Ovary (tissue), 9 donors: Measurements from ENCODE around the gene GP9. TPM values are rescaled to one million over a fixed set of nuclear protein-coding genes. Genes with fewer than 3 reads are reported as not detected.
A peak's percentile ranks its signal among the peaks of the same experiment; 100 is the strongest.

ENCODE experiments used
- DNase-seq, 5 donors: peaks; one replicate each; pipeline ENCODE4 v3.0.0-alpha.2; 2019 to 2020
- H3K27ac ChIP-seq, 2 donors: fragments of 200-600 bp; one replicate each; pipeline versions ENCODE4 v1.5.1 to v1.8.0; 2019 to 2022
- H3K27me3 ChIP-seq: fragments of 200-600 bp; one replicate; pipeline ENCODE4 v1.8.0; 2022
- H3K36me3 ChIP-seq: fragments of 200-600 bp; sonication (generic); one replicate; pipeline ENCODE4 v1.5.1; 2019
- H3K4me1 ChIP-seq: one replicate; pipeline ENCODE4 v1.8.1; 2013; ENCODE audit warnings: mild to moderate bottlenecking, moderate library complexity; ENCODE audit not compliant: insufficient read depth
- H3K4me3 ChIP-seq: fragments of 200-600 bp; sonication (generic); one replicate; pipeline ENCODE4 v1.5.1; 2017
- H3K9me3 ChIP-seq, 2 donors: fragments of 200-600 bp in 1 of 2; sonication (generic) in 1 of 2; one replicate each; pipeline versions ENCODE4 v1.5.1 to v1.8.1; 2013 to 2019; ENCODE audit warnings: mild to moderate bottlenecking in 1 of 2, moderate library complexity in 1 of 2
- CTCF ChIP-seq, 3 donors: fragments of 450-650 bp in 2 of 3; fragments of 200-600 bp in 1 of 3; IDR thresholded peaks; one replicate each; pipeline versions ENCODE4 v1.5.1 to v1.8.0; 2016 to 2022; ENCODE audit warnings: antibody characterized with exemption in 3 of 3, mild to moderate bottlenecking in 1 of 3
- EP300 ChIP-seq: sonication (generic); formaldehyde crosslinking; IDR thresholded peaks from one replicate; pipeline ENCODE4 v1.6.1; 2017; ENCODE audit warnings: antibody characterized with exemption
- POLR2A ChIP-seq: fragments of 450-650 bp; IDR thresholded peaks from one replicate; pipeline ENCODE4 v1.6.1; 2017; ENCODE audit warnings: antibody characterized with exemption, mild to moderate bottlenecking, moderate library complexity
- WGBS, 3 donors: extraction: QIAGEN DNeasy Blood & Tissue Kit in 1 of 3; methylation state at CpG; one replicate each; pipeline versions ENCODE4 v1.1.5 to v1.1.7; 2013 to 2017; 5-methylcytosine and 5-hydroxymethylcytosine counted together
- intact Hi-C, 4 donors: fragments of 100-400 bp; cut with DNase I; formaldehyde crosslinking; loops; one replicate each; pipeline versions ENCODE4 v1.11.0 to v1.15.1; 2022 to 2023
- polyA plus RNA-seq, 2 donors: library from polyadenylated mRNA; stranded (reverse); fragments of 200-250 nt in 1 of 2; fragments of 350-450 nt in 1 of 2; fragmentation: Illumina TruSeq in 1 of 2; extraction: RNeasy Lipid Tissue Mini Kit (QIAGEN cat#74804) in 1 of 2; gene quantifications; one replicate each; pipeline ENCODE4 v1.2.3, GENCODE V29; 2013 to 2014
- total RNA-seq, 7 donors: library from RNA; depleted of rRNA in 2 of 7; stranded (reverse); fragments of >200 nt in 2 of 7; fragmentation: NEBNext Ultra II Directional in 3 of 7; extraction: Animal tissue kit (Norgen Biotek cat#: 25700) in 3 of 7; gene quantifications; one replicate each; pipeline versions ENCODE4 v1.1.0 to v1.2.4, GENCODE V29; 2016 to 2023
- donor health status: DM: no; HTN: no; CAD: no; lungs with moderate emphysema.
- donor health status: DM: no; HTN: no; CAD: no.
- donor health status: Bipolar disorder and iron deficiency.
- donor health status: DM: yes; HTN: yes; CAD: no.
- donor health status: DM: no; HTN: no; CAD: no.
- donor health status: DM: yes; HTN: yes; CAD: no.

GP9 gene
- total and polyA plus RNA-seq, 9 donors: not detected

GRCh38 chr3:129015388-129016105 is 45.0 kb upstream of the GP9 start:
- H3K36me3 ChIP-seq: no peaks in the 10 kb centered on the region
- 76 to 86% (median 84%) methylated on average over 19 of the region's 19 CpGs for WGBS, 3 donors
- H3K4me1 ChIP-seq: peaks cover 10% of the 10 kb centered on the region
- intact Hi-C loops: no loop called here
- H3K27me3 ChIP-seq: no peaks in the 10 kb centered on the region
- TF ChIP-seq EP300: no peak
- TF ChIP-seq POLR2A: no peak
- TF ChIP-seq CTCF (IDR thresholded peaks at IDR 0.05): no peak
- no peaks in the 10 kb centered on the region for H3K9me3 ChIP-seq
- H3K4me3 ChIP-seq: no peak overlapping the region
- H3K27ac ChIP-seq: no peak overlapping the region
- peak in 1 of 5 donors; percentile 47 for DNase-seq

- Histone ChIP-seq H3K4me3 (no peak overlapping the region), H3K9me3 (no peaks in the 10 kb centered on the region), H3K4me1 (peaks cover 12% of the 10 kb centered on the region), H3K27ac (no peak overlapping the region), H3K36me3 (no peaks in the 10 kb centered on the region), H3K27me3 (no peaks in the 10 kb centered on the region)
- no peak for DNase-seq
- 64 to 78% (median 67%) methylated on average over 6 of the region's 6 CpGs for WGBS, 3 donors
- no peak for TF ChIP-seq POLR2A
- TF ChIP-seq CTCF (IDR thresholded peaks at IDR 0.05): no peak
- TF ChIP-seq EP300: no peak
- intact Hi-C loops: no loop called here
Observed at GRCh38 chr3:129016356-129016719, 44.2 kb upstream of the GP9 start.

GRCh38 chr3:129016720-129017483 is 43.7 kb upstream of the GP9 start:
- Histone ChIP-seq H3K27me3 (no peaks in the 10 kb centered on the region), H3K27ac (peak overlapping the region in 1 of 2 donors; percentile 27), H3K4me1 (peaks cover 13% of the 10 kb centered on the region), H3K36me3 (no peaks in the 10 kb centered on the region), H3K9me3 (no peaks in the 10 kb centered on the region), H3K4me3 (no peak overlapping the region)
- intact Hi-C loops: no loop called here
- TF ChIP-seq POLR2A (no peak), EP300 (no peak), CTCF (IDR thresholded peaks at IDR 0.05) (no peak)
- DNase-seq: peak in 3 of 5 donors; percentile 42 to 61 (median 57)
- 52 to 60% (median 58%) methylated on average over 14 of the region's 14 CpGs for WGBS, 3 donors

- Histone ChIP-seq H3K4me3 (no peak overlapping the region), H3K36me3 (no peaks in the 10 kb centered on the region), H3K27me3 (no peaks in the 10 kb centered on the region), H3K4me1 (peaks cover 18% of the 10 kb centered on the region), H3K9me3 (no peaks in the 10 kb centered on the region), H3K27ac (peak overlapping the region in 1 of 2 donors; percentile 27)
- intact Hi-C loops: no loop called here
- 14 to 33% (median 25%) methylated on average over 7 of the region's 7 CpGs for WGBS, 3 donors
- TF ChIP-seq CTCF (IDR thresholded peaks at IDR 0.05): no peak
- no peak for TF ChIP-seq EP300
- no peak for TF ChIP-seq POLR2A
- DNase-seq: no peak
Observed at GRCh38 chr3:129017484-129017899, 43.1 kb upstream of the GP9 start.
